Neural cell (in vitro differentiated cells): ENCODE data around the gene SLC38A1.

Experiments
- EZH2 ChIP-seq: fragments of 200-600, 300-800 bp; shearing (Covaris generic), sonication (generic); IDR thresholded peaks from 2 replicates; pipeline ENCODE4 v1.6.1; 2014; ENCODE audit warnings: antibody characterized with exemption, low read length, borderline replicate concordance, mild to moderate bottlenecking; ENCODE audit not compliant: insufficient read depth, poor library complexity, severe bottlenecking
- POLR2AphosphoS5 ChIP-seq: IDR thresholded peaks from 2 replicates; pipeline ENCODE4 v1.6.1; 2012
- SMC3 ChIP-seq: fragments of 450-650 bp; conservative IDR thresholded peaks from 2 replicates; pipeline ENCODE4 v1.6.1; 2014; ENCODE audit warnings: antibody characterized with exemption, mild to moderate bottlenecking, moderate library complexity; ENCODE audit not compliant: poor library complexity
- TF ChIP-seq, protein P1 (sequence below): fragments of 450-650 bp; IDR thresholded peaks from 2 replicates; pipeline ENCODE4 v1.5.1; 2014; ENCODE audit warnings: antibody characterized with exemption, mild to moderate bottlenecking, moderate library complexity; ENCODE audit not compliant: poor library complexity, severe bottlenecking

- TF ChIP-seq, protein P1, sequence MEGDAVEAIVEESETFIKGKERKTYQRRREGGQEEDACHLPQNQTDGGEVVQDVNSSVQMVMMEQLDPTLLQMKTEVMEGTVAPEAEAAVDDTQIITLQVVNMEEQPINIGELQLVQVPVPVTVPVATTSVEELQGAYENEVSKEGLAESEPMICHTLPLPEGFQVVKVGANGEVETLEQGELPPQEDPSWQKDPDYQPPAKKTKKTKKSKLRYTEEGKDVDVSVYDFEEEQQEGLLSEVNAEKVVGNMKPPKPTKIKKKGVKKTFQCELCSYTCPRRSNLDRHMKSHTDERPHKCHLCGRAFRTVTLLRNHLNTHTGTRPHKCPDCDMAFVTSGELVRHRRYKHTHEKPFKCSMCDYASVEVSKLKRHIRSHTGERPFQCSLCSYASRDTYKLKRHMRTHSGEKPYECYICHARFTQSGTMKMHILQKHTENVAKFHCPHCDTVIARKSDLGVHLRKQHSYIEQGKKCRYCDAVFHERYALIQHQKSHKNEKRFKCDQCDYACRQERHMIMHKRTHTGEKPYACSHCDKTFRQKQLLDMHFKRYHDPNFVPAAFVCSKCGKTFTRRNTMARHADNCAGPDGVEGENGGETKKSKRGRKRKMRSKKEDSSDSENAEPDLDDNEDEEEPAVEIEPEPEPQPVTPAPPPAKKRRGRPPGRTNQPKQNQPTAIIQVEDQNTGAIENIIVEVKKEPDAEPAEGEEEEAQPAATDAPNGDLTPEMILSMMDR: peak; percentile 43
- TF ChIP-seq SMC3: peak; percentile 21
- TF ChIP-seq POLR2AphosphoS5: no peak
- no peak for TF ChIP-seq EZH2
These were observed 115.5 kb downstream of the SLC38A1 start for GRCh38 chr12:46153268-46153872.
